K562 (cell line): ENCODE data around the gene SMG6. TPM values are rescaled to one million over a fixed set of nuclear protein-coding genes. Genes with fewer than 3 reads are reported as not detected.

Experiments used
- C11orf30 ChIP-seq: fragments of 450-650 bp; IDR thresholded peaks from 2 replicates; pipeline ENCODE4 v1.6.1; 2016; ENCODE audit warnings: low read depth, mild to moderate bottlenecking
- CBFB ChIP-seq: sonication (generic); formaldehyde crosslinking; IDR thresholded peaks from 2 replicates; pipeline ENCODE4 v1.4.0; 2020; ENCODE audit warnings: mild to moderate bottlenecking, missing genetic modification reagents
- CHD2 ChIP-seq: IDR thresholded peaks from 2 replicates; pipeline ENCODE4 v1.6.1; 2011; ENCODE audit warnings: low read depth, low read length
- CREB3L1 ChIP-seq: fragments of 450-650 bp; IDR thresholded peaks from 2 replicates; pipeline ENCODE4 v1.6.1; 2014; ENCODE audit warnings: low read depth, mild to moderate bottlenecking, moderate library complexity, borderline replicate concordance
- EGR1 ChIP-seq: fragments of 450-650 bp; conservative IDR thresholded peaks from 2 replicates; pipeline ENCODE4 v1.6.1; 2017; ENCODE audit warnings: mild to moderate bottlenecking
- FOXK1 ChIP-seq: sonication (generic); formaldehyde crosslinking; IDR thresholded peaks from 2 replicates; pipeline ENCODE4 v1.8.0; 2022; ENCODE audit warnings: missing genetic modification reagents, mild to moderate bottlenecking, borderline replicate concordance
- ILK ChIP-seq: fragments of 450-650 bp; IDR thresholded peaks from 2 replicates; pipeline ENCODE4 v1.6.1; 2016; ENCODE audit warnings: missing genetic modification characterization, low read depth, mild to moderate bottlenecking, missing compliant biosample characterization, moderate library complexity, borderline replicate concordance
- KLF1 ChIP-seq: fragments of 450-650 bp; IDR thresholded peaks from 2 replicates; pipeline ENCODE4 v1.6.1; 2016; ENCODE audit warnings: missing genetic modification characterization, missing compliant biosample characterization
- MAZ ChIP-seq, 2 experiments: fragments of 450-650 bp in 1 of 2; sonication (generic) in 1 of 2; formaldehyde crosslinking; IDR thresholded peaks in 1 of 2; conservative IDR thresholded peaks in 1 of 2; 2 replicates each; pipeline versions ENCODE4 v1.4.0 to v1.5.0; 2020; ENCODE audit warnings: mild to moderate bottlenecking in 1 of 2, missing genetic modification reagents in 1 of 2
- MTA2 ChIP-seq: fragments of 450-650 bp; IDR thresholded peaks from 2 replicates; pipeline ENCODE4 v1.6.1; 2016; ENCODE audit warnings: low read depth
- MTA3 ChIP-seq: fragments of 450-650 bp; formaldehyde crosslinking; IDR thresholded peaks from 2 replicates; pipeline ENCODE4 v1.6.1; 2017; ENCODE audit warnings: mild to moderate bottlenecking, borderline replicate concordance
- NFIC ChIP-seq: fragments of 450-650 bp; IDR thresholded peaks from 2 replicates; pipeline ENCODE4 v1.6.1; 2017; ENCODE audit warnings: mild to moderate bottlenecking, inconsistent platforms
- PHF20 ChIP-seq: fragments of 450-650 bp; IDR thresholded peaks from 2 replicates; pipeline ENCODE4 v1.6.1; 2018; ENCODE audit not compliant: partially characterized antibody
- POLR2H ChIP-seq: IDR thresholded peaks from 2 replicates; pipeline ENCODE4 v1.6.1; 2016; ENCODE audit warnings: missing genetic modification characterization, low read depth, mild to moderate bottlenecking, control low read depth, missing compliant biosample characterization, moderate library complexity
- SP1 ChIP-seq: sonication (generic); formaldehyde crosslinking; IDR thresholded peaks from 2 replicates; pipeline ENCODE4 v1.8.1; 2022; ENCODE audit warnings: mild to moderate bottlenecking, missing genetic modification reagents
- ZBTB17 ChIP-seq: fragments of 450-650 bp; formaldehyde crosslinking; IDR thresholded peaks from 2 replicates; pipeline ENCODE4 v1.4.0; 2020; ENCODE audit warnings: mild to moderate bottlenecking
- ZNF408 ChIP-seq: fragments of 250-450 bp; sonication (Bioruptor Pico); IDR thresholded peaks from 2 replicates; pipeline ENCODE4 v1.4.0; 2020; ENCODE audit warnings: low read depth, mild to moderate bottlenecking, moderate library complexity
- polyA plus RNA-seq, 8 experiments: library from polyadenylated mRNA; depleted of rRNA in 4 of 8; stranded (reverse) in 5 of 8; unstranded in 3 of 8; fragments of >200 nt; fragmentation: Nextera tagmentation in 2 of 8; fragmentation: Illumina TruSeq in 1 of 8; extraction: Ambion mirVana in 2 of 8; extraction: Trizol in 1 of 8; gene quantifications; 2 replicates each; pipeline versions ENCODE4 v1.2.1 to v1.2.3, GENCODE V29; 2011 to 2014; ENCODE audit warnings: inconsistent platforms in 1 of 8, missing spikeins in 1 of 8
- total RNA-seq, 7 experiments: library from RNA; depleted of rRNA in 6 of 7; stranded (reverse); fragments of >200 nt in 6 of 7; fragmentation: Illumina TruSeq in 2 of 7; extraction: Trizol in 2 of 7; gene quantifications; 2 replicates each; pipeline versions ENCODE4 v1.2.1 to v1.2.3, GENCODE V29; 2011 to 2021; ENCODE audit warnings: low replicate concordance in 1 of 7
- TF ChIP-seq, protein P1 (sequence below): sonication (generic); formaldehyde crosslinking; IDR thresholded peaks from 2 replicates; pipeline ENCODE4 v1.8.0; 2022; ENCODE audit warnings: missing genetic modification reagents, mild to moderate bottlenecking, moderate library complexity, borderline replicate concordance
- TF ChIP-seq, protein P2 (sequence below): fragments of 250-450 bp; sonication (Bioruptor Pico); IDR thresholded peaks from 2 replicates; pipeline ENCODE4 v1.9.0; 2021; ENCODE audit warnings: mild to moderate bottlenecking, inconsistent platforms

The SMG6 gene
- total and polyA plus RNA-seq, 9 of the 15 experiments (the other 6 are each of a cell fraction or from before 2014, with no cell fraction given), result 0.44 to 13.9 (median 6.0) TPM

- TF ChIP-seq, protein P1, sequence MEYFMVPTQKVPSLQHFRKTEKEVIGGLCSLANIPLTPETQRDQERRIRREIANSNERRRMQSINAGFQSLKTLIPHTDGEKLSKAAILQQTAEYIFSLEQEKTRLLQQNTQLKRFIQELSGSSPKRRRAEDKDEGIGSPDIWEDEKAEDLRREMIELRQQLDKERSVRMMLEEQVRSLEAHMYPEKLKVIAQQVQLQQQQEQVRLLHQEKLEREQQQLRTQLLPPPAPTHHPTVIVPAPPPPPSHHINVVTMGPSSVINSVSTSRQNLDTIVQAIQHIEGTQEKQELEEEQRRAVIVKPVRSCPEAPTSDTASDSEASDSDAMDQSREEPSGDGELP (CRISPR knock-in tag), result peak; percentile 62; the same call in 1 of the 2 replicates
- TF ChIP-seq MAZ (CRISPR knock-in tag; conservative IDR thresholded peaks at IDR 0.05 in 1 of 2, IDR thresholded peaks at IDR 0.05 in 1 of 2), result peak; percentile 28 to 78
- no peak for TF ChIP-seq ILK (tag)
- peak; percentile 15; the same call in 1 of the 2 replicates for TF ChIP-seq NFIC
- TF ChIP-seq POLR2H (tag), result peak; percentile 67
- TF ChIP-seq EGR1, result 0 out of 2 replicates have a peak, but pooled peaks have one; percentile 30
- TF ChIP-seq KLF1 (tag), result peak; percentile 52; the same call in 1 of the 2 replicates
- TF ChIP-seq, protein P2, sequence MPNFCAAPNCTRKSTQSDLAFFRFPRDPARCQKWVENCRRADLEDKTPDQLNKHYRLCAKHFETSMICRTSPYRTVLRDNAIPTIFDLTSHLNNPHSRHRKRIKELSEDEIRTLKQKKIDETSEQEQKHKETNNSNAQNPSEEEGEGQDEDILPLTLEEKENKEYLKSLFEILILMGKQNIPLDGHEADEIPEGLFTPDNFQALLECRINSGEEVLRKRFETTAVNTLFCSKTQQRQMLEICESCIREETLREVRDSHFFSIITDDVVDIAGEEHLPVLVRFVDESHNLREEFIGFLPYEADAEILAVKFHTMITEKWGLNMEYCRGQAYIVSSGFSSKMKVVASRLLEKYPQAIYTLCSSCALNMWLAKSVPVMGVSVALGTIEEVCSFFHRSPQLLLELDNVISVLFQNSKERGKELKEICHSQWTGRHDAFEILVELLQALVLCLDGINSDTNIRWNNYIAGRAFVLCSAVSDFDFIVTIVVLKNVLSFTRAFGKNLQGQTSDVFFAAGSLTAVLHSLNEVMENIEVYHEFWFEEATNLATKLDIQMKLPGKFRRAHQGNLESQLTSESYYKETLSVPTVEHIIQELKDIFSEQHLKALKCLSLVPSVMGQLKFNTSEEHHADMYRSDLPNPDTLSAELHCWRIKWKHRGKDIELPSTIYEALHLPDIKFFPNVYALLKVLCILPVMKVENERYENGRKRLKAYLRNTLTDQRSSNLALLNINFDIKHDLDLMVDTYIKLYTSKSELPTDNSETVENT, result 0 out of 2 replicates have a peak, but pooled peaks have one; percentile 37
- TF ChIP-seq SP1 (CRISPR knock-in tag), result peak; percentile 83
- peak; percentile 59; the same call in 1 of the 2 replicates for TF ChIP-seq MTA2
- TF ChIP-seq FOXK1 (CRISPR knock-in tag), result 0 out of 2 replicates have a peak, but pooled peaks have one; percentile 60
- peak; percentile 96 for TF ChIP-seq PHF20
- peak; percentile 88 for TF ChIP-seq CHD2
- peak; percentile 71; the same call in 1 of the 2 replicates for TF ChIP-seq CREB3L1
- TF ChIP-seq MTA3, result peak; percentile 48; the same call in 1 of the 2 replicates
- TF ChIP-seq CBFB, result no peak
- TF ChIP-seq ZNF408 (CRISPR knock-in tag), result no peak
- peak; percentile 98 for TF ChIP-seq C11orf30
- TF ChIP-seq ZBTB17 (CRISPR knock-in tag), result no peak
These were observed 32.7 kb upstream of the SMG6 start, which contains the start of gene TSR1 (continued) for GRCh38 chr17:2336215-2336851.
